OCI-LY3 (cell line): ENCODE data around the gene MAP4.

Experiments used
- H2AFZ ChIP-seq: fragments of 200-600, 300-600 bp; shearing (Covaris generic); 2 replicates; pipeline ENCODE4 v1.6.0; 2014; ENCODE audit warnings: antibody characterized with exemption, low read depth, low read length
- H3K27ac ChIP-seq: fragments of 200-600, 300-600 bp; sonication (generic); 2 replicates; pipeline ENCODE4 v1.5.1; 2014; ENCODE audit warnings: mild to moderate bottlenecking, low read length, moderate library complexity, mixed read lengths
- H3K27me3 ChIP-seq: fragments of 200-600, 300-600 bp; sonication (generic); 2 replicates; pipeline ENCODE4 v1.6.1; 2014; ENCODE audit warnings: low read depth, low read length, mixed read lengths
- H3K36me3 ChIP-seq: fragments of 200-600, 300-600 bp; sonication (generic); replicated peaks from 2 replicates; pipeline ENCODE3; 2014; ENCODE audit warnings: low read depth, low read length, mixed read lengths
- H3K4me1 ChIP-seq: fragments of 300-600, 200-600 bp; sonication (generic); 2 replicates; pipeline ENCODE4 v1.6.1; 2014; ENCODE audit warnings: low read length, mixed read lengths
- H3K4me2 ChIP-seq: fragments of 200-600, 300-600 bp; sonication (generic); 2 replicates; pipeline ENCODE4 v1.6.1; 2014; ENCODE audit warnings: low read length, mixed read lengths
- H3K4me3 ChIP-seq: fragments of 300-600, 200-600 bp; sonication (generic); 2 replicates; pipeline ENCODE4 v1.5.1; 2014; ENCODE audit warnings: antibody characterized with exemption, mild to moderate bottlenecking, low read length, moderate library complexity
- H3K79me2 ChIP-seq: fragments of 300-600, 200-600 bp; shearing (Covaris generic); 2 replicates; pipeline ENCODE4 v1.6.1; 2014; ENCODE audit warnings: mild to moderate bottlenecking, low read length, mixed read lengths
- H3K9ac ChIP-seq: fragments of 300-600, 200-600 bp; shearing (Covaris generic); 2 replicates; pipeline ENCODE4 v1.6.0; 2014; ENCODE audit warnings: mild to moderate bottlenecking, low read length, moderate library complexity
- H3K9me3 ChIP-seq: fragments of 200-600, 300-600 bp; shearing (Covaris generic); 2 replicates; pipeline ENCODE4 v1.6.1; 2014; ENCODE audit warnings: low read length, mixed read lengths; ENCODE audit not compliant: insufficient read depth
- H4K20me1 ChIP-seq: fragments of 200-600, 300-600 bp; sonication (generic); 2 replicates; pipeline ENCODE4 v1.6.1; 2016; ENCODE audit warnings: low read length, mixed read lengths; ENCODE audit not compliant: insufficient read depth
- CTCF ChIP-seq: fragments of 200-600, 300-600 bp; sonication (generic); IDR thresholded peaks from 2 replicates; pipeline ENCODE4 v1.5.1; 2014; ENCODE audit warnings: antibody characterized with exemption, low read length, low read depth
- EZH2phosphoT487 ChIP-seq: fragments of 200-600 bp; shearing (Covaris generic); IDR thresholded peaks from 2 replicates; pipeline ENCODE4 v1.6.1; 2018; ENCODE audit warnings: antibody characterized with exemption, mixed run types, low read depth

Gene MAP4

DNA sequence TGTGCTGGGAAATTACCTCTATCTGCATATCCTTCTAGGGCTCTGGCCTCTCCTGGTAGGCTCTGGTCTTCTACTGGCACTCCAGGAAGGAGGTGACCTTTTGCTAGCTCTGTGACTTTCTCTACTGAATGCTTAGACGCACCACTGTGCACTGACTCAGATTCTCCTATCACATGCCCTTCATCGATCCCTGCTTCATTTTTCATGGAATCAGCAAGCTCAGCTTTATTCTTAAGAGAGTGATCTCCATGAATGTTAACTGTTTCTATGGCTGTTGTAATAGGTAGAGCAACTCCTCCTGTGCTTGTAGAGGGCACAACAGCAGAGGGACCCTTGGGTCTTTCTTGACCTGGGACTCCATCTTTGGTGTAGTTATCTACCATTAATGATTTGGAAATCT lies 106.6 kb downstream of the MAP4 start:
- no peaks in the 10 kb centered on the region for H4K20me1 ChIP-seq
- H3K27me3 ChIP-seq: no peaks in the 10 kb centered on the region
- no peak overlapping the region for H3K4me3 ChIP-seq
- no peak overlapping the region for H2AFZ ChIP-seq
- peaks cover 24% of the 10 kb centered on the region for H3K36me3 ChIP-seq
- no peaks in the 10 kb centered on the region for H3K79me2 ChIP-seq
- H3K4me2 ChIP-seq: no peak overlapping the region
- no peak overlapping the region for H3K27ac ChIP-seq
- no peaks in the 10 kb centered on the region for H3K9me3 ChIP-seq
- no peak overlapping the region for H3K9ac ChIP-seq
- H3K4me1 ChIP-seq: no peaks in the 10 kb centered on the region
- TF ChIP-seq EZH2phosphoT487 (no peak), CTCF (no peak)

DNA sequence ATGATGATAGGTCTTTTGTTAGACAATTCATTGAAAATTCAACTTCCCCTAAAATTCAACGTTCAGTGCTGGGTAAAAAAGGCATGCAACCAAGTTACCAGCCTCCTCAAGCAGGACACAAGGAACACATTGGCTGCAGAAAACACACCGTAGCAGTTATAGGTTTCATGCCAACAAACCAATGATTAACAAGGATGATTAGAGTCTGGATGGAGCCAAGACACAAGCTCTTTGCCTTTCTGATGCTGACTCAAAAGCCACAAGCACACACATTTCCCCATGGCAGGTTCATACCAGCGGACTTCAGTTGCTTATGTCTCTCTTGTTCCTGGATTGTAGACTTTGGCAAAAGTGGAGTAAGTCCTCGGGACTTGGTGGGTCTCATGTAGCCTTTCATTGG lies 107.5 kb downstream of the MAP4 start:
- Histone ChIP-seq H3K27ac (no peak overlapping the region), H3K36me3 (peaks cover 21% of the 10 kb centered on the region), H2AFZ (no peak overlapping the region), H3K4me1 (no peaks in the 10 kb centered on the region), H3K4me3 (no peak overlapping the region), H3K79me2 (no peaks in the 10 kb centered on the region), H3K27me3 (no peaks in the 10 kb centered on the region), H3K9ac (no peak overlapping the region), H4K20me1 (no peaks in the 10 kb centered on the region), H3K4me2 (no peak overlapping the region), H3K9me3 (no peaks in the 10 kb centered on the region)
- TF ChIP-seq CTCF (no peak), EZH2phosphoT487 (no peak)

- TF ChIP-seq EZH2phosphoT487: no peak
- no peak for TF ChIP-seq CTCF
- Histone ChIP-seq H3K36me3 (peaks cover 18% of the 10 kb centered on the region), H4K20me1 (no peaks in the 10 kb centered on the region)
These were observed 108.4 kb downstream of the MAP4 start for GRCh38 chr3:47907784-47908183.

GRCh38 chr3:47902746-47903145 lies 113.5 kb downstream of the MAP4 start:
- Histone ChIP-seq H3K4me1 (no peaks in the 10 kb centered on the region), H3K27me3 (no peaks in the 10 kb centered on the region), H3K27ac (no peak overlapping the region), H4K20me1 (no peaks in the 10 kb centered on the region; the same call in 1 of the 2 replicates), H3K79me2 (no peaks in the 10 kb centered on the region), H3K36me3 (no peaks in the 10 kb centered on the region), H3K9ac (no peak overlapping the region), H3K9me3 (no peaks in the 10 kb centered on the region), H3K4me2 (no peak overlapping the region), H2AFZ (no peak overlapping the region), H3K4me3 (no peak overlapping the region)
- TF ChIP-seq CTCF (no peak), EZH2phosphoT487 (no peak)

More at GRCh38 chr3:47907784-47908183, 108.4 kb downstream of the MAP4 start:
- Histone ChIP-seq H2AFZ (no peak overlapping the region), H3K4me3 (no peak overlapping the region), H3K27me3 (no peaks in the 10 kb centered on the region), H3K27ac (no peak overlapping the region), H3K4me2 (no peak overlapping the region), H3K4me1 (no peaks in the 10 kb centered on the region), H3K79me2 (no peaks in the 10 kb centered on the region), H3K9ac (no peak overlapping the region), H3K9me3 (no peaks in the 10 kb centered on the region)
